NCI-H1436 (cell line): ENCODE results near the gene KIF1C.
"Not testable (repeated sequence)": the region's sequence is repeated elsewhere in the genome, so short reads cannot be mapped to it uniquely, and the experiment has no call there.

ENCODE experiments used
- DNase-seq: peaks from one replicate; lab custom pipeline; 2025; lab: John Stamatoyannopoulos, UW

Gene KIF1C

GRCh38 chr17:5002121-5002788, 4.5 kb downstream of the KIF1C start:
- DNase-seq, result no peak

- no peak for DNase-seq
These were observed 5.6 kb downstream of the KIF1C start for GRCh38 chr17:5003214-5003867.

GRCh38 chr17:5011928-5012327, 14.2 kb downstream of the KIF1C start:
- DNase-seq, result no peak

- DNase-seq, result no peak
These were observed 16.6 kb downstream of the KIF1C start for GRCh38 chr17:5014357-5014756.

- no peak for DNase-seq
These were observed 21.8 kb downstream of the KIF1C start for GRCh38 chr17:5019475-5019956.

- DNase-seq, result no peak
These were observed 22.8 kb downstream of the KIF1C start for GRCh38 chr17:5020502-5021023.

- no peak for DNase-seq
These were observed 24.5 kb downstream of the KIF1C start for GRCh38 chr17:5022171-5022711.

GRCh38 chr17:5023588-5024147, 25.9 kb downstream of the KIF1C start:
- DNase-seq, result no peak

- DNase-seq, result no peak
These were observed 26.9 kb downstream of the KIF1C start for GRCh38 chr17:5024604-5025003.

GRCh38 chr17:5027299-5027698, 29.5 kb downstream of the KIF1C start:
- no peak for DNase-seq

GRCh38 chr17:5027916-5028315, 30.2 kb downstream of the KIF1C start:
- no peak for DNase-seq

GRCh38 chr17:5030168-5030567, 32.4 kb downstream of the KIF1C start:
- not testable (repeated sequence) for DNase-seq

- DNase-seq, result peak; percentile 77
These were observed 33.8 kb downstream of the KIF1C start for GRCh38 chr17:5031365-5032082.

- DNase-seq, result no peak
These were observed 35.1 kb downstream of the KIF1C start for GRCh38 chr17:5032865-5033264.

GRCh38 chr17:5033352-5034015, 35.7 kb downstream of the KIF1C start:
- DNase-seq, result no peak

GRCh38 chr17:5034063-5034462, 36.3 kb downstream of the KIF1C start:
- DNase-seq, result no peak

GRCh38 chr17:5034651-5035050, 36.9 kb downstream of the KIF1C start:
- DNase-seq, result no peak

GRCh38 chr17:5035315-5035714, 37.6 kb downstream of the KIF1C start, which contains the start of gene SLC52A1:
SLC52A1 (minus strand) TSS chr17:5035426; CDS start chr17:5034606, 820 bp downstream.
- no peak for DNase-seq

GRCh38 chr17:5042157-5043022, 44.6 kb downstream of the KIF1C start:
- no peak for DNase-seq

GRCh38 chr17:5043524-5043923, 45.8 kb downstream of the KIF1C start:
- no peak for DNase-seq
